HG03457 (cell line): ENCODE measurements around the gene KCNK13.
"Not testable (repeated sequence)": the region's sequence is repeated elsewhere in the genome, so short reads cannot be mapped to it uniquely, and the experiment has no call there.

Source experiments
- ATAC-seq: cut with Tn5 transposase; IDR thresholded peaks from one replicate; pipeline ENCODE4 v1.9.1; 2021; ENCODE audit warnings: moderate number of reproducible peaks; ENCODE audit not compliant: unreplicated experiment

KCNK13 gene

GRCh38 chr14:90191154-90191553 is 129.4 kb downstream of the KCNK13 start:
- ATAC-seq, result no peak

GRCh38 chr14:90191585-90191984 is 129.8 kb downstream of the KCNK13 start:
- no peak for ATAC-seq

GRCh38 chr14:90193925-90194324 is 132.1 kb downstream of the KCNK13 start:
- ATAC-seq, result no peak

DNA sequence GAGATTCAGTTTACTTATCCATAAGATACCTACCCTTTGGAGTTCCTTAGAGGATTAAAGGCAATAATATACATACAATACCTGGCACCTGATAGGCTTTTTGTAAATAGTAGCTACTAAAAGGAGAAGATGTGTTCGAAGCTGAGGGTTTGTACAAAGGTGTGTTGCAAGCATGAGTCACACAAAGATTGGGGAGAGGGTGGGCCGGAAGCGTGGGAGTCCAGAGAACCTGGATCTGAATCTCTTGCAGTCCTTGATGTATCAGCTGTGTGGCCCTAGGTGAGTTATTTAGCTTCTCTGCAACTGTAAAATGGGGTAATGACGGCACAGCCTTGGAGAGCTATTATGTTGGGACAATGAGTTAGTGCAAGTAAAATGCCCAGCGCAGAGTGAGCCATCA is 132.9 kb downstream of the KCNK13 start:
- no peak for ATAC-seq

- ATAC-seq, result no peak
These were observed 136.8 kb downstream of the KCNK13 start for GRCh38 chr14:90198541-90199060.

DNA sequence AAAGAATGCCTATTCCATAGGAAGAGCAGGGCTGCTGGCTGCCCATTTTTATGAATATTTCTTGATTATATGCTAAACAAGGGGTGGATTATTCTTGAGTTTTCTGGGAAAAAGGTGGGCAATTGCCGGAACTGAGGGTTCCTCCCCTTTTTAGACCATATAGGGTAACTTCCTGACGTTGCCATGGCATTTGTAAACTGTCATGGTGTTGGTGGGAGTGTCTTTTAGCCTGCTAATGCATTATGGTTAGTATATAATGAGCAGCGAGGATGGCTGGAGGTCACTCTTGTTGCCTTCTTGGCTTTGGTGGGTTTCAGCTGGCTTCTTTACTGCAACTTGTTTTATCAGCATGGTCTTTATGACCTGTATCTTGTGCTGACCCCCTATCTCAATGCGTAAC is 138.8 kb downstream of the KCNK13 start:
- not testable (repeated sequence) for ATAC-seq

GRCh38 chr14:90201344-90201743 is 139.6 kb downstream of the KCNK13 start:
- ATAC-seq, result no peak

GRCh38 chr14:90204516-90204915 is 142.7 kb downstream of the KCNK13 start:
- ATAC-seq, result no peak

GRCh38 chr14:90213099-90213748 is 151.4 kb downstream of the KCNK13 start:
- ATAC-seq, result no peak

DNA sequence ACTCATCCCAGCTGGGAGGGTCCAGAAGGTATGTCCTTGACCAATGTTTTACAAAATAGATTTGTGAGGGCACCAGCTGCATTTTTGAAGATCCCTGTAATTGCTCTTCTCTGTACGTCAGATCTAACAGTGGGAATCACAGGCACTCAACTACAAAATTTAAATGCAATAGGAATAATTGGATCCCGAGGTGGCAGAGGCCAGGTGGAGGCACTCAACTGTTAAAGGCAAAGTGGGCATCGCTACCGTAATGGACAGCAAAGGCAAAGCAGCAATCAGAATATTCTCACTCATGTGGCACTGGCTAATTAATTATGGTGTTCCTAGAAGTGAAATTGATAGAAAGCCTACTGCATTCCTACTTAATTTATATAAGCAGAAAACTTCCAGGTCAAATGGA is 166.7 kb downstream of the KCNK13 start:
- no peak for ATAC-seq

DNA sequence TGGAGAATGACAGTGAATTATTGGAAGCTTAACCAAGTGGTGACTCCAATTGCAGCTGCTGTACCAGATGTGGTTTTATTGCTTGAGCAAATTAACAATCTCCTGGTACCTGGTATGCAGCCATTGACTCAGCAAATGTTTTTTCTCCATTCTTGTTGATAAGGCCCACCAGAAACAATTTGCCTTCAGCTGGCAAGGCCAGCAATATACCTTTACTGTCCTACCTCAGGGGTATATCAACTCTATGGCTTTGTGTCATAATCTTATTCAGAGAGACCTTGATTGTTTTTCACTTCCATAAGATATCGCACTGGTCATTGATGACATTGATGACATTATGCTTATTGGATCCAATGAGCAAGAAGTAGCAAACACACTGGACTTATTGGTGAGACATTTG is 168.1 kb downstream of the KCNK13 start:
- ATAC-seq, result not testable (repeated sequence)
